NCI-H2081 (cell line): ENCODE data around the gene MT1G.
"Not testable (repeated sequence)": the region's sequence is repeated elsewhere in the genome, so short reads cannot be mapped to it uniquely, and the experiment has no call there.

Experiments
- DNase-seq, 2 experiments: peaks; one replicate each; lab custom pipeline; 2025; lab: John Stamatoyannopoulos, UW

Gene MT1G

DNA sequence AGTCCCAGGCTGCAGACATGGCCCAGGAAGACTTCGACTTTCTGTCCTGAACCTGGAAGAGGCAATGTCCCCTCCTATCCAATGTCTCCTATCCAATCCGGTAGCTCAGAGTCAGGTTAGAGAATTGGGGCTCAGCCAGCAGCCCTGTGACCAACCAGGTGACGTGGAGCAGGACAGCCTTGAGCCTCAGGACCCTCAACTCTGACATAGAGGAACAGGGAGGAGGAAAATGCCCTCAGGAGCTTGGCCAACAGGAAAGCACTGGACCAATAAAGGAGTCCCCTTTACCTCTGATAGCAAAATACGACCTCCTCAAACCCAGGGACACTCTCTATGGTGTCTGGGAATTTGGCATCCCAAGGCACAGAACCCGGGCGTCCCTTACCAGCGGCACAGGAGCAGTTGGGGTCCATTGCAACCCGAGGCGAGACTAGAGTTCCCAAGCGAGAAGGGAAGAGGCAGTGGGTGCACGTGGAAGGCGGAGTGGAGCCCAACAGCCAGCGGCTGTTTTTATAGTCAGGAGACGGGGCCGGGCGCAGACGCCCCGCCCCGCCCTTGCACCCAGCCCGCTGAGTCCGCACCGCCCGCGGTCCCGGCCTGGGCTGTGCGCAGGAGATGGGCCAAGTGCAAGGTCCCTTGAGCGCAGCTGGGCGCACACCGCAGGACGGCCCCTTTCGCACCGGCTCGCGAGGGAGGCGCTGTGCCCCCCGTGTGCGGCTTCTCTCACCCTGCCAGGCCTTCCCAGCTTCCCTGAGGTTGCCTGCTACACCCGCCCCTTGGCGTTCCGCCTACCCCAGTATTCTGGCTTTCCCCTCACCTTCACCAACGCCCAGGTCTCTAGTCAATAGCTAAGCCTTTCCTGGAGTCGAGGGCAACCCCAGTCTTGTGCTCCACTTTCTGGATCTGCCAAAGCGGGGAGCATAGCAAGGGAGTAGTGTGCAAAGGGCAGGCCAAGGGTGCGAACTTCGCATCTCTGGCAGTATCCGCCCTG is at the start of gene MT1G:
Gene MT1G (minus strand): TSS at position 485 of the 991 bp plus-strand sequence. CDS start 72 bp downstream, at position 413.
- no peak for DNase-seq

DNA sequence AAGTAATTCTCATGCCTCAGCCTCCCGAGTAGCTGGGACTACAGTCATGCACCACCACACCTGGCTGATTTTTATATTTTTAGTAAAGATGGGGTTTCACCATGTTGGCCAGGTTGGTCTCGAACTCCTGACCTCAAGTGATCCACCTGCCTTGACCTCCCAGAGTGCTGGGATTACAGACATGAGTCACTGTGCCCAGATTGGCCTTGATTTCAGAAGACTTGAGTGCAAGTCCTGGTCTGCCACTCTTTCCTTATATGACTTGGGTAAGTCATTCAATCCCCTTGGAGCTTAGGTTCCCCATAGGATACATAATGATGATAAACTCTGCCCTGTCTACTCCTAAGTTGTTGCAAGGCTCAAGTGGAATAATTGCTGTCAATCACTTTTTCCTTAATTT is 49.7 kb upstream of the MT1G start:
- not testable (repeated sequence) for DNase-seq

- no peak for DNase-seq
These were observed 48.9 kb upstream of the MT1G start for GRCh38 chr16:56716761-56717160.

DNA sequence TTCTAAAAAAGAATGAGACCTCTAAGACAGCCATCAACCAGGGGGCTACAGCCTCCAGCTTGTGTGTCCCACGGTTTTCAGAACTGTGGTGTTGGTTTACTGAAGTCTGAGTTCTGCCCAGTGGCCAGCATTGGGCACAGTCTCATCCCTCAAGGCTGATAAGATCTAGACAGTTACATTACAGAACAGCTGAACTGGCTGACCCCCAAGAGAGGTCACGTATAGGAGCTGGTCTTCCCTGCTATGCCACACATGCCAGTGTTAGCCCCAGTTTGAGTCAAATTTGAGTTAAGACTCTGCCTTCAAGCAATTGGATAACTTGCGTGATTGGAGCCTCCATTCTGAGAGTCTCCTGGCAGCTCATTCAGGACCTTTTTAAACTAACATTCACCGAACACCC is 47.3 kb upstream of the MT1G start:
- DNase-seq: no peak

- DNase-seq: no peak
These were observed 45.9 kb upstream of the MT1G start for GRCh38 chr16:56713794-56714193.

DNA sequence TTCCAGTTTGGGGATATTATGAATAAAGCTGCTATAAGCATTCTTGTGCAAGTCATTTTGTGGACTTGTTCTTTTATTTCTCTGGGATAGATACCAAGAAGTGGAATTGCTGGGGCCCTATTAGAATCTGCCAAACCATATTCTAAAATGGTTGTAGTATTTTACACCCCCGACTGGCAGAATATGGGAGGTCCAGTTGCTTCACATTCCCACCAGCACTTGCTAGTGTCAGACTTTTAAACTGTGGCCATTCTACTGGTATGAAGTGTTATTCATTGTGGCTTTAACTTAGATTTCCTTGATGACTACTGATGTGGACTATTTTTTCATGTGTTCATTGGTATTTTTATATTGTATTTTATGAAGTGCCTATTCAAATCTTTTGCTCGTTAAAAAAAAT is 44.0 kb upstream of the MT1G start:
- no peak for DNase-seq

DNA sequence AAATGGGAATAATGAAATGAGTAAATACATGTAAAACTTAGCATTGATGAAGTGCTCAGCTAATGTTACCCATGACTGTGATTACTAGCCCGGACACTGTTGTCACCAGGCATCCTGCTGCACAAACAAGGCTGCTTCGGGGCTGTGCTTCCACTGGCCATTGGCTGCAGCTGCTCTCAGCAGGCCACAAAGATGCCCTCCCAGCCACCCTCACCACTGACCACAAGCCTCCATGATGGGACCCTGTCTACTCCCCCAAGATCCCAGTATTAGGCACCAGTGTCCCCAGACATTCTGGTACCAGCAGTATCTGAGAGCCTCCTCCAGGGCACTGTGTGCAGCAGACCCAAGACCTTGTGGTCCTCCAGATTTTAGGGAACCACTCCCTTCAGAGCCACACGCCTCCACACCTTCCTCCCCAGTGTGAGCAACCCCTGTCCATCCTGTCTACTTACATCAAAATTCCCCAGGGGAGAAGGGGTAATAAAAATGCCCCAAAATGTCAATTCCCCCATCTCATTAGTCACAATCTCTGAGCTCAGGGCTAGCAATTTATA is 42.4 kb upstream of the MT1G start:
- no peak for DNase-seq

DNA sequence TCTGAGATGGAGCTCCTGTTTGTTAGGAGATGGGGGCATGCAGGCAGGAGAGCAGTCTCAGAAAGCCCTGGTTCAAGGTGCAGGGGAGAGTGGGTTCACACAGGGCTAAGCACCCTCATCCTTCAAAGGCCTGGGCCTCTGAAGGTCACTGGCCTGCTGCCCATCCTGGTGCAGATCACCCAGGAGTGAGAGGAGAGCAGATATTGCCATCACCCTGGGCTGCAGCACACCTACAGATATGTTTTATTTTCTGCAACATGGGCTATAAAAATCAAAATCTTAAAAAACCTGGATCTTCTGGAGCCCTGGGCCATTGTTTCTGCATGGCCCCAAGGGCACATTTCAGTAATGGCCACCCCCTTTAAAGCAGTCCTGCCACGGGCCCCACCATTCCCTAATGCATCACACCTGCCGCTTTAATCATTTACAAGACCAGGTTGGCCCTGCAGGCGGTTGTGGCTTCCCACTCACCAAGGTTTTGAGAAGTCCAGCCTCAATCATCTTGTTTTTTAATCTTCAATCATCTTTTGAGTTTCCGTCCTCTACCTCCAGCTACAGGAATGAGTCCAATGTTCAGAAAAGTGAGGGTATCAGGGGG is 41.7 kb upstream of the MT1G start:
- DNase-seq: no peak

DNA sequence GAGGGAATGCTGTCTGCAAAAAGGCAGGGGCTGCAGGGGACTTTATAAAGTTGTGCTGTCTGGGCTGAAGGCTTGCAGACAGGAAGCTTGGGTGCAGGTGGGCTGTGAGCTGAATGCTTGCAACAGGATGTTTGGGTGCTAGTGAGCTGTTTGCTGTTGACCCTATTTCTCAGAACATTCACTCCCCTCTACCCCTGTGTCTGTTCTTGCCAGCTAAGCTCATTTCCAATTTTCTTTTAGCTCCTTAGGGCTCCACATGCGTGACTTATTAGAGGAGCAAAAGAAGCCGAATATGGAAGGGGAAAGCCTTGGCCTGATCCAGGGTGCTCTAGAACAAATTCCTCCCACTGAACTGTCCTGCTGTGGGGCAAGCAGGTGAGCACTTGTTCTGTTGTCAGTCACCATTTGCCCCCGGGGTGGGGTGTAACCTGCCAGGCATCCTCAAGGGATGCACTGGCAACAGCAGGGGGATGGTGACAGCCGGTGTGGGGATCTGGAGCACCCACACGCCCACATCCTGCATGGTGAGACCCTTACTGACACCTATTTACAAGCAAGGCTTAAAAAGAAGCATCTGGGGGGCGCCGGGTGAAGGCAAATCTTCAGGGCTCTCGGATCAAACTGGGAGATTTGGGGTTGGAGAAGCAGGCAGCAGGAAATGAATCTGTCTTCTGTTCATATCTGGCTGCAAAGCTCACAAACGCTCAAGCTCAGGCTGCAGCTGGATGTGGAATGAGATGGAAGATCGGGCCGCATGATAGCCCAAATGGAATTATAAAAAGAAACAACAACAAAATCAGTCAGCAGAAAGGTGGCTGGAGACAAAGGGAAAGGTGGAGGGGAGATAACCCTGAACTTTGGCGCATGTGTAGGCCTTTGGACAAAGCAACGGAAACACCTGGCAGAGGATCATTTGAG is 40.9 kb upstream of the MT1G start:
- no peak for DNase-seq

DNA sequence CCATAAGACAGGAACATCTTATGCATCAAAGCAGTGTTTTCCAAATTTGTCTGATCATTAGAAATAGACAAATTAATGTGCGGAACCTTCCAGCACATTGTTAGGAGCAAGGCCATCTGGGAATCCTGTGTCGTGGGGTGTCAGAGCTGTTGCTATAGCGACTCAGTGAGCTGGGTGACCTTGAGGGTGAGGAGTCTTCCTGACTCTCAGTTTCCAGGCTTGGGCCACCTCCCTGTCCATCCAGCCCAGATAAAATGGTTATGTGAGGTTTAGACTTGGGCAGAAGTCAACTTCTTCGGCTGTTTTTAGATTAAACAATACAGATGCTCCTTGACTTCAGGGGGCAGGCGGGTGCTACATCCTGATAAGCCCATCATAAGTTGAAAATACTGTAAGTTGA is 35.0 kb upstream of the MT1G start:
- no peak for DNase-seq

- no peak for DNase-seq
These were observed 33.7 kb upstream of the MT1G start for GRCh38 chr16:56701534-56701933.

DNA sequence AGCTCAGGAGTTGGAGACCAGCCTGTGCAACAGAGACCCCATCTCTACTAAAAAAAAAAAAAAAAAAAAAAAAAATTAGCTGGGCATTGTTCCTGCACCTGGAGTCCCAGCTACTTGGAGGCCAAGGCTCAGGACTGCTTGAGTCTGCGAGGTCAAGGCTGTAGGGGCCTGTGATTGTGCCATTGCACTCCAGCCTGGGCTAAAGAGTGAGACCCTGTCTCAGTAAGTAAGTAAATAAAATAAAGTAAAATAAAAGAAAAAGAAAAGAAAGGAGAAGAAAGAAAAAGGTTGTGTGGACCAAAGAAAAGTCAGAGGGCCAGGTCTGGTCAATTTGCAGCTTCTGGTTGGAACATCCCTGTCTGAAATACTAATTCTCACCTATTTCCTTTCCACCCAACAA is 32.8 kb upstream of the MT1G start:
- DNase-seq: no peak

- no peak for DNase-seq
These were observed 32.3 kb upstream of the MT1G start for GRCh38 chr16:56700195-56700594.

DNA sequence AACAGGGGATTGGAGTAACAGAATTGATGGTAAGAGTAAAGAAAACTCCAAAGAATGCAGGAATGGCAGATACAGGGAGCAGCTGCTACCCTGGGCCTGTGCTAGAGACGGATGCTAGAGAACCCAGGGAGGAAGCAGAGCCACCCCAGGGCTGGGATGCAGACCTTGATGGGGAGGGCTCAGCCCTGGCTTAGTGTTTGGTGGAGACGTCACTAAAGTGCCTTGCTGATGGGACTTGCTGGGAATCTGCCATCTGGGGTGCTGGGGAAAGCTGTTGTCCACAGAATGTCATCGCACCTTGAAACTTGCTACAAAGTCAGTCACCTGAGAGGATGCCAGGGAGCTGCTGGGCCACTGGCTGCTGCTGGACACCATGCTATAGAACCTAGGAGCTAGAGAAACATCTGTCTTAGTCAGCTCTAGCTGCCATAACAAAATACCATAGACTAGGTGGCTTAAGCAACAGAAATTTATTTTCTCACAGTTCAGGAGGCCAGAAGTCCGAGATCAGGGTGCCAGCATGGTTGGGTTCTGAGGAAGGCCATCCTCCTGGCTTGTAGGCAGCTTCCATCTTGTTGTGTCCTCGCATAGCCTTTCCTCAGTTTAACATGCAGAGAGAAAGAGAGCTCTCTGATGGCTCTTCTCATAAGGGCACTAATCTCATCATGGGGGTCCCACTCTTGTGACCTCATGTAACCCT is 29.7 kb upstream of the MT1G start:
- DNase-seq: no peak

DNA sequence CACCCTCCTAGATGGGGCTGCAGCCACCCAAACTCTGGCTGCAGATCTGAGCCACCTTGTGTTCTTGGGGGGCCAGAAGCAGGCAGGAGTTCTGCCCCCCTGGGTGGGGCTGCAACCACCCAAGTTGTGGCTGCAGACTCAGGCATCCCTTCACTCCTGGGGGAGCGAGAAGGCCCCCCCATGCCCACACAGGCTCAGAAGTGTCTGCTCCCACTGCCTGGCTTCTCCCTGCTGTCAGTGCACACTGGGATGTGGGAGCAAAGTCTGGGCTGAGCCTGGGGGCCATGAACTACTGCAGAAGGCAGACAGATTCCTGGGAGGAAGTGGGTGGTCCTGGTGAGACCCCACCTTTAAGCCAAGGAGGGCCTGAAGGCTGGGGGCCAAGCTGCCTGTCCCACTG is 27.4 kb upstream of the MT1G start:
- no peak for DNase-seq

- no peak for DNase-seq
These were observed 24.0 kb upstream of the MT1G start for GRCh38 chr16:56691885-56692284.

GRCh38 chr16:56690420-56691122 is 22.7 kb upstream of the MT1G start:
- no peak for DNase-seq

- no peak for DNase-seq
These were observed 21.3 kb upstream of the MT1G start for GRCh38 chr16:56689171-56689570.

- no peak for DNase-seq
These were observed 20.9 kb upstream of the MT1G start for GRCh38 chr16:56688762-56689161.

DNA sequence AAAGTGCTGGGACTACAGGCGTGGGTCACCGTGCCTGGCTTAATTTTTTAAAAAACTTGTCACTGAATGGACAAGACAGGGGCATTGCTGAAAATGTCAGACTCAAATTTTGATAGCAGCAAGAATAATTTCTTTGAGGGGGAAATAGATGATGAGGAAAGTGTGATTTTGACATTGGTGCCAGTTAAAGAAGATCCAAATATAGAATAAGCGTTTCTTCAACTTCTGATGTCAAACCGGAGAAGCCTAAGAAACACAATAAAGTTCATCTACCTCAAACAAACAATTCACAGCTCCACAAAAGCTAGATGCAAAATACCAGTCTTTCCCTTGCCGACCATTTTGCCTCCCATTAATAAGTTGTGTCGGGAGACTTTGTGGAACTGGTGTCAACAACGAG is 18.9 kb upstream of the MT1G start:
- no peak for DNase-seq
